ENCODE results near the gene PPIH. TPM values are rescaled to one million over a fixed set of nuclear protein-coding genes. Genes with fewer than 3 reads are reported as not detected.
"Not testable (repeated sequence)": the region's sequence is repeated elsewhere in the genome, so short reads cannot be mapped to it uniquely, and the experiment has no call there.

Gene PPIH
- total RNA-seq, 1 donor from 2014 or later: 21.0 TPM

- Histone ChIP-seq H3K27ac (replicated peaks) (peak overlapping the region; percentile 36), H3K36me3 (peaks cover 9% of the 10 kb centered on the region), H3K27me3 (ENCODE audit: low read depth) (no peaks in the 10 kb centered on the region), H3K4me3 (no peak overlapping the region), H3K4me1 (peaks cover 43% of the 10 kb centered on the region), H3K9me3 (replicated peaks) (no peaks in the 10 kb centered on the region)
- TF ChIP-seq CTCF (IDR thresholded peaks at IDR 0.05; ENCODE audit: borderline replicate concordance): no peak
- DNase-seq: peak; percentile 45
- intact Hi-C loops (cut with micrococcal nuclease): no loop called here
Measured at GRCh38 chr1:42676534-42677087, 18.4 kb downstream of the PPIH start.

- Histone ChIP-seq H3K4me3 (no peak overlapping the region), H3K27ac (replicated peaks) (no peak overlapping the region), H3K4me1 (peaks cover 56% of the 10 kb centered on the region), H3K36me3 (peaks cover 14% of the 10 kb centered on the region), H3K9me3 (replicated peaks) (no peaks in the 10 kb centered on the region), H3K27me3 (ENCODE audit: low read depth) (no peaks in the 10 kb centered on the region)
- no peak for DNase-seq
- intact Hi-C loops (cut with micrococcal nuclease): no loop called here
- TF ChIP-seq CTCF (IDR thresholded peaks at IDR 0.05; ENCODE audit: borderline replicate concordance): no peak
Measured at GRCh38 chr1:42679364-42679983, 21.3 kb downstream of the PPIH start.

GRCh38 chr1:42680055-42680454 is 21.8 kb downstream of the PPIH start:
- no peak for DNase-seq
- TF ChIP-seq CTCF (IDR thresholded peaks at IDR 0.05; ENCODE audit: borderline replicate concordance): no peak
- Histone ChIP-seq H3K4me3 (no peak overlapping the region), H3K27me3 (ENCODE audit: low read depth) (no peaks in the 10 kb centered on the region), H3K27ac (replicated peaks) (no peak overlapping the region), H3K4me1 (peaks cover 57% of the 10 kb centered on the region), H3K36me3 (peaks cover 13% of the 10 kb centered on the region), H3K9me3 (replicated peaks) (no peaks in the 10 kb centered on the region)
- intact Hi-C loops (cut with micrococcal nuclease): no loop called here

GRCh38 chr1:42680921-42681683 is 22.9 kb downstream of the PPIH start:
- Histone ChIP-seq H3K27ac (replicated peaks) (peak overlapping the region; percentile 97), H3K4me3 (peak overlapping the region; percentile 90), H3K36me3 (peaks cover 5% of the 10 kb centered on the region), H3K4me1 (peaks cover 60% of the 10 kb centered on the region), H3K27me3 (ENCODE audit: low read depth) (no peaks in the 10 kb centered on the region), H3K9me3 (replicated peaks) (no peaks in the 10 kb centered on the region)
- no peak for DNase-seq
- intact Hi-C loops (cut with micrococcal nuclease): no loop called here
- no peak for TF ChIP-seq CTCF (IDR thresholded peaks at IDR 0.05; ENCODE audit: borderline replicate concordance)

- Histone ChIP-seq H3K9me3 (replicated peaks) (no peaks in the 10 kb centered on the region), H3K27me3 (ENCODE audit: low read depth) (no peaks in the 10 kb centered on the region), H3K36me3 (peaks cover 5% of the 10 kb centered on the region), H3K4me3 (peak within 1 kb of the TSS; percentile 90), H3K27ac (replicated peaks) (peak within 1 kb of the TSS; percentile 97), H3K4me1 (peaks cover 62% of the 10 kb centered on the region)
- TF ChIP-seq CTCF (IDR thresholded peaks at IDR 0.05; ENCODE audit: borderline replicate concordance): no peak
- DNase-seq: peak; percentile 95
- intact Hi-C loops (cut with micrococcal nuclease): no loop called here
Measured at GRCh38 chr1:42681741-42682483, 23.7 kb downstream of the PPIH start, which contains the start of gene YBX1. Gene YBX1 (plus strand): TSS chr1:42682418. CDS start chr1:42682566, 148 bp downstream.

GRCh38 chr1:42682484-42682738 is 24.2 kb downstream of the PPIH start:
- not testable (repeated sequence) for DNase-seq
- H3K4me1 ChIP-seq: peaks cover 65% of the 10 kb centered on the region

More at GRCh38 chr1:42682484-42682738, 24.2 kb downstream of the PPIH start:
- intact Hi-C loops (cut with micrococcal nuclease); H3K27me3 ChIP-seq (ENCODE audit: low read depth); H3K9me3 ChIP-seq (replicated peaks); H3K36me3 ChIP-seq: not testable (repeated sequence)
- H3K27ac ChIP-seq (replicated peaks): peak overlapping the region; percentile 97
- H3K4me3 ChIP-seq: peak overlapping the region; percentile 90

Data from left ventricle myocardium inferior (tissue), 1 donor.